HEK293 (cell line): ENCODE measurements around the gene SLC2A4RG.

Experiments used
- CTCF ChIA-PET: fragments of 350-600 bp; formaldehyde crosslinking; extraction: SDS; loops from one replicate; lab custom pipeline; 2021; ENCODE audit warnings: antibody characterized with exemption; lab: Yijun Ruan, JAX
- POLR2A ChIA-PET: fragments of 300-600 bp; formaldehyde crosslinking; extraction: SDS; loops from one replicate; lab custom pipeline; 2020; ENCODE audit warnings: antibody characterized with exemption, inconsistent platforms; lab: Yijun Ruan, JAX
- H3K27ac ChIP-seq: fragments of 200-500 bp; sonication (Bioruptor generic); 2 replicates; pipeline ENCODE4 v1.5.1; 2014; ENCODE audit warnings: low read depth, low read length, control low read depth, inconsistent platforms; ENCODE audit errors: extremely low read depth
- H3K36me3 ChIP-seq, 2 experiments: fragments of 200-500 bp in 1 of 2; sonication (Bioruptor generic) in 1 of 2; 1 replicate in 1 of 2; 2 replicates in 1 of 2; pipeline ENCODE4 v1.5.1; 2014 to 2017; ENCODE audit warnings: inconsistent platforms in 2 of 2, low read length in 2 of 2; ENCODE audit not compliant: control insufficient read depth in 2 of 2, insufficient read depth in 1 of 2
- H3K4me1 ChIP-seq: fragments of 200-500 bp; sonication (Bioruptor generic); 2 replicates; pipeline ENCODE4 v1.5.1; 2014; ENCODE audit warnings: mild to moderate bottlenecking, low read length, inconsistent platforms; ENCODE audit not compliant: control insufficient read depth, insufficient read depth
- H3K4me3 ChIP-seq: 2 replicates; pipeline ENCODE4 v1.5.1; 2011; ENCODE audit warnings: low read depth, mild to moderate bottlenecking, control low read depth, low read length, moderate library complexity
- H3K9me3 ChIP-seq: fragments of 200-500 bp; sonication (Bioruptor generic); 2 replicates; pipeline ENCODE4 v1.5.1; 2014; ENCODE audit warnings: low read depth, low read length, inconsistent platforms; ENCODE audit not compliant: control insufficient read depth, insufficient read depth
- HOXA7 ChIP-seq: sonication (generic); formaldehyde crosslinking; IDR thresholded peaks from 2 replicates; pipeline ENCODE4 v1.8.1; 2022; ENCODE audit warnings: missing genetic modification reagents, borderline replicate concordance
- SCRT1 ChIP-seq: fragments of 450-650 bp; formaldehyde crosslinking; IDR thresholded peaks from 2 replicates; pipeline ENCODE4 v1.5.1; 2016; ENCODE audit warnings: missing biosample characterization, missing genetic modification characterization, borderline replicate concordance
- SP3 ChIP-seq: fragments of 450-650 bp; formaldehyde crosslinking; IDR thresholded peaks from 2 replicates; pipeline ENCODE4 v1.5.1; 2016; ENCODE audit warnings: missing biosample characterization, missing genetic modification characterization
- TCF7L2 ChIP-seq: IDR thresholded peaks from 2 replicates; pipeline ENCODE4 v1.6.1; 2011; ENCODE audit warnings: low read depth, mild to moderate bottlenecking, inconsistent platforms, low read length, moderate library complexity, borderline replicate concordance
- ZBTB21 ChIP-seq: fragments of 450-650 bp; formaldehyde crosslinking; IDR thresholded peaks from 2 replicates; pipeline ENCODE4 v1.5.1; 2017; ENCODE audit warnings: missing biosample characterization, missing genetic modification characterization
- ZFP37 ChIP-seq: fragments of 450-650 bp; formaldehyde crosslinking; IDR thresholded peaks from 2 replicates; pipeline ENCODE4 v1.5.1; 2016; ENCODE audit warnings: missing biosample characterization, missing genetic modification characterization
- ZNF138 ChIP-seq: fragments of 450-650 bp; formaldehyde crosslinking; IDR thresholded peaks from 2 replicates; pipeline ENCODE4 v1.5.1; 2016; ENCODE audit warnings: missing biosample characterization, missing genetic modification characterization, borderline replicate concordance
- ZNF175 ChIP-seq: fragments of 450-650 bp; formaldehyde crosslinking; IDR thresholded peaks from 2 replicates; pipeline ENCODE4 v1.5.1; 2016; ENCODE audit warnings: missing biosample characterization, missing genetic modification characterization
- ZNF214 ChIP-seq: fragments of 450-650 bp; formaldehyde crosslinking; IDR thresholded peaks from 2 replicates; pipeline ENCODE4 v1.5.1; 2017; ENCODE audit warnings: missing biosample characterization, mild to moderate bottlenecking, missing genetic modification characterization, borderline replicate concordance
- ZNF266 ChIP-seq: fragments of 450-650 bp; formaldehyde crosslinking; IDR thresholded peaks from 2 replicates; pipeline ENCODE4 v1.5.1; 2016; ENCODE audit warnings: missing biosample characterization, missing genetic modification characterization, low read depth
- ZNF274 ChIP-seq, 2 experiments: fragments of 200-500 bp in 1 of 2; fragments of 450-650 bp in 1 of 2; sonication (Bioruptor generic) in 1 of 2; formaldehyde crosslinking in 1 of 2; IDR thresholded peaks; 2 replicates each; pipeline versions ENCODE4 v1.5.1 to v1.6.1; 2014 to 2016; ENCODE audit warnings: borderline replicate concordance in 1 of 2, inconsistent platforms in 1 of 2, low read length in 1 of 2, missing biosample characterization in 1 of 2, missing genetic modification characterization in 1 of 2
- ZNF544 ChIP-seq: fragments of 450-650 bp; formaldehyde crosslinking; IDR thresholded peaks from 2 replicates; pipeline ENCODE4 v1.5.0; 2017; ENCODE audit warnings: missing biosample characterization, missing genetic modification characterization
- ZNF600 ChIP-seq: fragments of 450-650 bp; formaldehyde crosslinking; IDR thresholded peaks from 2 replicates; pipeline ENCODE4 v1.5.1; 2016; ENCODE audit warnings: missing biosample characterization, missing genetic modification characterization
- ZNF701 ChIP-seq: fragments of 450-650 bp; formaldehyde crosslinking; IDR thresholded peaks from 2 replicates; pipeline ENCODE4 v1.5.1; 2016; ENCODE audit warnings: missing biosample characterization, missing genetic modification characterization
- ZNF830 ChIP-seq: fragments of 450-650 bp; IDR thresholded peaks from 2 replicates; pipeline ENCODE4 v1.5.0; 2018; ENCODE audit warnings: missing biosample characterization, missing genetic modification characterization, low read depth, mild to moderate bottlenecking, moderate library complexity
- TF ChIP-seq, protein P1 (sequence below): fragments of 450-650 bp; formaldehyde crosslinking; IDR thresholded peaks from 2 replicates; pipeline ENCODE4 v1.5.1; 2016; ENCODE audit warnings: missing biosample characterization, missing genetic modification characterization
- TF ChIP-seq, protein P2 (sequence below): fragments of 450-650 bp; formaldehyde crosslinking; IDR thresholded peaks from 2 replicates; pipeline ENCODE4 v1.5.1; 2016; ENCODE audit warnings: missing biosample characterization, missing genetic modification characterization
- TF ChIP-seq, protein P3 (sequence below): fragments of 450-650 bp; formaldehyde crosslinking; IDR thresholded peaks from 2 replicates; pipeline ENCODE4 v1.5.1; 2016; ENCODE audit warnings: missing biosample characterization, missing genetic modification characterization
- TF ChIP-seq, protein P4 (sequence below): fragments of 450-650 bp; IDR thresholded peaks from 2 replicates; pipeline ENCODE4 v1.5.1; 2018; ENCODE audit warnings: missing biosample characterization, missing genetic modification characterization
- TF ChIP-seq, protein P5 (sequence below): fragments of 450-650 bp; formaldehyde crosslinking; IDR thresholded peaks from 2 replicates; pipeline ENCODE4 v1.5.1; 2016; ENCODE audit warnings: missing biosample characterization, missing genetic modification characterization
- TF ChIP-seq, protein P6 (sequence below): fragments of 450-650 bp; formaldehyde crosslinking; IDR thresholded peaks from 2 replicates; pipeline ENCODE4 v1.5.1; 2017; ENCODE audit warnings: missing biosample characterization, missing genetic modification characterization

Gene SLC2A4RG

DNA sequence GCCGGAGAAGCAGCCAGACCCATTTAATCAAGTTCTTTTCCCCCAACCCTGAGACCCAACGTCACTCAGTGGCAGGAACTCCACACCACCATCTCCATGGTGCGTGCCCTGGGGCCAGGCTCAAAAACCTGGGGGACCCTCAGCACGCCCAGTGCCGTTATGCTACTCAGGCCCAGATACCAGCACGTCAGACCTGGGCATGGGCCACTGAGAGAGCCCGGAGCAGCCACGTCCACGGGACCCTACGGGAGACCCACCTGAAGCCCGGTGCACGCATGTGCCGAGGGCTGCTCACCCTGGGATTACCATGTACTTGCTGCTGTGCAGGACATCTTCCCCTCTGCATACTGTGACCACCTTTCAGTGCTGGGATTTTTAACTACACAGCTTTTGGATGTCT, 13.8 kb downstream of the SLC2A4RG start (continued):
- TF ChIP-seq ZNF830 (tag by site-specific recombination) (no peak), HOXA7 (CRISPR knock-in tag) (no peak), ZNF138 (no peak)
- TF ChIP-seq, protein P1, sequence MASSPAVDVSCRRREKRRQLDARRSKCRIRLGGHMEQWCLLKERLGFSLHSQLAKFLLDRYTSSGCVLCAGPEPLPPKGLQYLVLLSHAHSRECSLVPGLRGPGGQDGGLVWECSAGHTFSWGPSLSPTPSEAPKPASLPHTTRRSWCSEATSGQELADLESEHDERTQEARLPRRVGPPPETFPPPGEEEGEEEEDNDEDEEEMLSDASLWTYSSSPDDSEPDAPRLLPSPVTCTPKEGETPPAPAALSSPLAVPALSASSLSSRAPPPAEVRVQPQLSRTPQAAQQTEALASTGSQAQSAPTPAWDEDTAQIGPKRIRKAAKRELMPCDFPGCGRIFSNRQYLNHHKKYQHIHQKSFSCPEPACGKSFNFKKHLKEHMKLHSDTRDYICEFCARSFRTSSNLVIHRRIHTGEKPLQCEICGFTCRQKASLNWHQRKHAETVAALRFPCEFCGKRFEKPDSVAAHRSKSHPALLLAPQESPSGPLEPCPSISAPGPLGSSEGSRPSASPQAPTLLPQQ (tag by site-specific recombination), result no peak
- TF ChIP-seq, all 188 proteins: peak for 0

DNA sequence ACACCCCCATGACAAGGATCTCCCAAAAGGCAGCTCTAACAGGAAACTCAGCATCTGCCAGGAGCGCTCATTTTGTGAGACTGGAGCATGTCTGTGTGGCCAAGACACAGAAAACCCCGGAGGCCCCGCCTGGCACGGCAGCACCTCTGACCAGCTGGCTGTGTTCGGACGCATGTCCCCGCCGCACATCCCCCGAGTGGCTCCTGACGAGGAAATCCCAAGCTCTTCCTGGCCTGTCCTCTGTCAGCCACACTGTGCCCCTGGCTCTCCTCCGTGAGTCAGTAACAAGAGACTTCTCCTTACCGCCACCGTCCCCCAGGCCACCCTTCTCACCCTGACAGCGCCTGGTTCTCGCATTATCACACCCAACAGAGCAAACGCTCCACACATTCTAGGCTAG, 14.4 kb downstream of the SLC2A4RG start:
- POLR2A ChIA-PET, result no interaction called here
- H3K4me3 ChIP-seq, result no peak overlapping the region
- H3K36me3 ChIP-seq, result no peaks in the 10 kb centered on the region
- H3K9me3 ChIP-seq, result no peaks in the 10 kb centered on the region
- H3K4me1 ChIP-seq, result no peaks in the 10 kb centered on the region
- CTCF ChIA-PET, result no interaction called here
- TF ChIP-seq ZNF274 (IDR thresholded peaks at IDR 0.05; ENCODE audit: low read length) (no peak), ZNF274 (tag by site-specific recombination; IDR thresholded peaks at IDR 0.05; ENCODE audit: borderline replicate concordance) (no peak), ZNF266 (tag by site-specific recombination) (no peak), ZNF701 (tag by site-specific recombination) (no peak)
- TF ChIP-seq, protein P2, sequence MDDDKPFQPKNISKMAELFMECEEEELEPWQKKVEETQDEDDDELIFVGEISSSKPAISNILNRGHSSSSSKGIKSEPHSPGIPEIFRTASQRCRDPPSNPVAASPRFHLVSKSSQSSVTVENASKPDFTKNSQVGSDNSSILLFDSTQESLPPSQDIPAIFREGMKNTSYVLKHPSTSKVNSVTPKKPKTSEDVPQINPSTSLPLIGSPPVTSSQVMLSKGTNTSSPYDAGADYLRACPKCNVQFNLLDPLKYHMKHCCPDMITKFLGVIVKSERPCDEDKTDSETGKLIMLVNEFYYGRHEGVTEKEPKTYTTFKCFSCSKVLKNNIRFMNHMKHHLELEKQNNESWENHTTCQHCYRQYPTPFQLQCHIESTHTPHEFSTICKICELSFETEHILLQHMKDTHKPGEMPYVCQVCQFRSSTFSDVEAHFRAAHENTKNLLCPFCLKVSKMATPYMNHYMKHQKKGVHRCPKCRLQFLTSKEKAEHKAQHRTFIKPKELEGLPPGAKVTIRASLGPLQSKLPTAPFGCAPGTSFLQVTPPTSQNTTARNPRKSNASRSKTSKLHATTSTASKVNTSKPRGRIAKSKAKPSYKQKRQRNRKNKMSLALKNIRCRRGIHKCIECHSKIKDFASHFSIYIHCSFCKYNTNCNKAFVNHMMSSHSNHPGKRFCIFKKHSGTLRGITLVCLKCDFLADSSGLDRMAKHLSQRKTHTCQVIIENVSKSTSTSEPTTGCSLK, result no peak
- no peak overlapping the region for H3K27ac ChIP-seq

DNA sequence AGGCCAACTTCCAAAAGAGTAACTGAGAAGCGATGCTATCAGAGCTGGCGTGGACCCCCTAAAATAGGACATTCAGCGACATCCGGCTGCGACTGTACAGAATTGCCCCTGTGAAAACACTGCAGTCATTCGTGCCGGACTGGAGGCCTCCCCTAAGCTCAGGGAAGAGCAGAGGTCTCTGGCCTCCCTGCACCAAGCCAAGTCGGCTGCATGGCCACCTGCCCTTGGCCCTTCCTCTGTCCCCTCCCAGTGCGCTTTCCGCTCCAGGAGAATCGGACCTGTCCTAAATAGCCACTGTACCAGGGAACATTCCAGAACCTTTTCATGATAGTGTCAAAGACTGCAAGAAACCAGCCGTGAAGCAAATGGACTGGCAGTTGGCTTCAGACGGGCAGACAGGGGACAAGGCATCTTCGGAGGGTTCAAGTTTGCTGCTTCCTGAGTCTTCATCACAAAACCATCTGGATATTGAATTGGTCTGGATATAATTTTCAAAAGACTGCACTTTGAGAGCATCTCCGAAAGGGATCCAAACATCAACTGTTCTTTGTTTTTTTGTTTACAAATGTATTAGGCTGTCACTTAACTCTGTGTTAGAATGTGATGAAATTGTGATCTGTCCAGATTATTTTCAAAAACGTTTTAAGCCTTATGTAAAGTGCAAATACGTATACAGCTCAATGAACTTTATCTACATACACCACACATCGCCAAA, 16.5 kb downstream of the SLC2A4RG start:
- H3K4me1 ChIP-seq, result no peaks in the 10 kb centered on the region
- H3K36me3 ChIP-seq, result no peaks in the 10 kb centered on the region
- no peaks in the 10 kb centered on the region for H3K9me3 ChIP-seq
- CTCF ChIA-PET, result interaction anchor here (0.5 to 0.9 kb wide), 2 partner anchors 29 to 299 kb away, joined by 3 read pairs; no protein-coding TSS in a partner anchor
- POLR2A ChIA-PET, result no interaction called here
- H3K4me3 ChIP-seq, result no peak overlapping the region
- H3K27ac ChIP-seq, result no peak overlapping the region
- TF ChIP-seq, protein P3, sequence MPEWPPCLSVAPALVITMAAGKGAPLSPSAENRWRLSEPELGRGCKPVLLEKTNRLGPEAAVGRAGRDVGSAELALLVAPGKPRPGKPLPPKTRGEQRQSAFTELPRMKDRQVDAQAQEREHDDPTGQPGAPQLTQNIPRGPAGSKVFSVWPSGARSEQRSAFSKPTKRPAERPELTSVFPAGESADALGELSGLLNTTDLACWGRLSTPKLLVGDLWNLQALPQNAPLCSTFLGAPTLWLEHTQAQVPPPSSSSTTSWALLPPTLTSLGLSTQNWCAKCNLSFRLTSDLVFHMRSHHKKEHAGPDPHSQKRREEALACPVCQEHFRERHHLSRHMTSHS (tag by site-specific recombination), result no peak
- no peak for TF ChIP-seq TCF7L2
- TF ChIP-seq, protein P4, sequence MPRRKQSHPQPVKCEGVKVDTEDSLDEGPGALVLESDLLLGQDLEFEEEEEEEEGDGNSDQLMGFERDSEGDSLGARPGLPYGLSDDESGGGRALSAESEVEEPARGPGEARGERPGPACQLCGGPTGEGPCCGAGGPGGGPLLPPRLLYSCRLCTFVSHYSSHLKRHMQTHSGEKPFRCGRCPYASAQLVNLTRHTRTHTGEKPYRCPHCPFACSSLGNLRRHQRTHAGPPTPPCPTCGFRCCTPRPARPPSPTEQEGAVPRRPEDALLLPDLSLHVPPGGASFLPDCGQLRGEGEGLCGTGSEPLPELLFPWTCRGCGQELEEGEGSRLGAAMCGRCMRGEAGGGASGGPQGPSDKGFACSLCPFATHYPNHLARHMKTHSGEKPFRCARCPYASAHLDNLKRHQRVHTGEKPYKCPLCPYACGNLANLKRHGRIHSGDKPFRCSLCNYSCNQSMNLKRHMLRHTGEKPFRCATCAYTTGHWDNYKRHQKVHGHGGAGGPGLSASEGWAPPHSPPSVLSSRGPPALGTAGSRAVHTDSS (tag by site-specific recombination), result no peak
- TF ChIP-seq, protein P5, sequence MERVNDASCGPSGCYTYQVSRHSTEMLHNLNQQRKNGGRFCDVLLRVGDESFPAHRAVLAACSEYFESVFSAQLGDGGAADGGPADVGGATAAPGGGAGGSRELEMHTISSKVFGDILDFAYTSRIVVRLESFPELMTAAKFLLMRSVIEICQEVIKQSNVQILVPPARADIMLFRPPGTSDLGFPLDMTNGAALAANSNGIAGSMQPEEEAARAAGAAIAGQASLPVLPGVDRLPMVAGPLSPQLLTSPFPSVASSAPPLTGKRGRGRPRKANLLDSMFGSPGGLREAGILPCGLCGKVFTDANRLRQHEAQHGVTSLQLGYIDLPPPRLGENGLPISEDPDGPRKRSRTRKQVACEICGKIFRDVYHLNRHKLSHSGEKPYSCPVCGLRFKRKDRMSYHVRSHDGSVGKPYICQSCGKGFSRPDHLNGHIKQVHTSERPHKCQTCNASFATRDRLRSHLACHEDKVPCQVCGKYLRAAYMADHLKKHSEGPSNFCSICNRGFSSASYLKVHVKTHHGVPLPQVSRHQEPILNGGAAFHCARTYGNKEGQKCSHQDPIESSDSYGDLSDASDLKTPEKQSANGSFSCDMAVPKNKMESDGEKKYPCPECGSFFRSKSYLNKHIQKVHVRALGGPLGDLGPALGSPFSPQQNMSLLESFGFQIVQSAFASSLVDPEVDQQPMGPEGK (tag by site-specific recombination), result no peak
- no peak for TF ChIP-seq SCRT1 (tag by site-specific recombination)
- no peak for TF ChIP-seq ZNF214 (tag by site-specific recombination)
- no peak for TF ChIP-seq ZBTB21 (tag by site-specific recombination)
- no peak for TF ChIP-seq ZNF600 (tag by site-specific recombination)
- TF ChIP-seq, protein P6, sequence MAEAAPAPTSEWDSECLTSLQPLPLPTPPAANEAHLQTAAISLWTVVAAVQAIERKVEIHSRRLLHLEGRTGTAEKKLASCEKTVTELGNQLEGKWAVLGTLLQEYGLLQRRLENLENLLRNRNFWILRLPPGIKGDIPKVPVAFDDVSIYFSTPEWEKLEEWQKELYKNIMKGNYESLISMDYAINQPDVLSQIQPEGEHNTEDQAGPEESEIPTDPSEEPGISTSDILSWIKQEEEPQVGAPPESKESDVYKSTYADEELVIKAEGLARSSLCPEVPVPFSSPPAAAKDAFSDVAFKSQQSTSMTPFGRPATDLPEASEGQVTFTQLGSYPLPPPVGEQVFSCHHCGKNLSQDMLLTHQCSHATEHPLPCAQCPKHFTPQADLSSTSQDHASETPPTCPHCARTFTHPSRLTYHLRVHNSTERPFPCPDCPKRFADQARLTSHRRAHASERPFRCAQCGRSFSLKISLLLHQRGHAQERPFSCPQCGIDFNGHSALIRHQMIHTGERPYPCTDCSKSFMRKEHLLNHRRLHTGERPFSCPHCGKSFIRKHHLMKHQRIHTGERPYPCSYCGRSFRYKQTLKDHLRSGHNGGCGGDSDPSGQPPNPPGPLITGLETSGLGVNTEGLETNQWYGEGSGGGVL (tag by site-specific recombination), result no peak
- no peak for TF ChIP-seq ZNF544 (tag by site-specific recombination)
- no peak for TF ChIP-seq SP3 (tag by site-specific recombination)
- TF ChIP-seq ZFP37 (tag by site-specific recombination), result no peak
- no peak for TF ChIP-seq ZNF175 (tag by site-specific recombination)
